ENCODE results near the gene AKR1B15. TPM values are rescaled to one million over a fixed set of nuclear protein-coding genes. Genes with fewer than 3 reads are reported as not detected.

AKR1B15 gene
- polyA plus RNA-seq, 3 donors = not detected

- Histone ChIP-seq H3K36me3 (replicated peaks in 1 of 2; ENCODE audit: control insufficient read depth in 1 of 2, insufficient read depth in 2 of 2, low read length in 2 of 2) (no peaks in the 10 kb centered on the region), H3K4me2 (replicated peaks; ENCODE audit: extremely low read depth, low read length, poor library complexity, severe bottlenecking) (no peak overlapping the region)
- no peak overlapping the region for H3K4me3 Mint-ChIP-seq
These were observed 39.9 kb upstream of the AKR1B15 start for GRCh38 chr7:134509010-134509409.

GRCh38 chr7:134510646-134511045, 38.3 kb upstream of the AKR1B15 start:
- Histone ChIP-seq H2AFZ (ENCODE audit: insufficient read depth, low read depth, low read length, poor library complexity, severe bottlenecking) (no peak overlapping the region), H3K4me3 (replicated peaks in 1 of 3; ENCODE audit: low read depth in 2 of 3, low read length in 3 of 3) (no peak overlapping the region), H3K4me2 (replicated peaks; ENCODE audit: extremely low read depth, low read length, poor library complexity, severe bottlenecking) (no peak overlapping the region), H3K27me3 (ENCODE audit: control insufficient read depth in 2 of 2, insufficient read depth in 2 of 2, low read length in 2 of 2) (no peaks in the 10 kb centered on the region), H3K9me3 (replicated peaks in 1 of 2; ENCODE audit: control insufficient read depth in 1 of 2, insufficient read depth in 1 of 2, low read length in 2 of 2) (no peaks in the 10 kb centered on the region), H3K4me1 (ENCODE audit: control insufficient read depth in 1 of 2, insufficient read depth in 2 of 2, low read length in 2 of 2) (no peaks in the 10 kb centered on the region), H3K9ac (ENCODE audit: insufficient read depth, low read length, poor library complexity, severe bottlenecking) (no peak overlapping the region), H3K79me2 (ENCODE audit: insufficient read depth, low read length) (no peaks in the 10 kb centered on the region), H3K27ac (ENCODE audit: low read depth in 1 of 2, low read length in 2 of 2) (no peak overlapping the region), H3K36me3 (replicated peaks in 1 of 2; ENCODE audit: control insufficient read depth in 1 of 2, insufficient read depth in 2 of 2, low read length in 2 of 2) (no peaks in the 10 kb centered on the region), H4K20me1 (ENCODE audit: insufficient read depth, low read length) (no peaks in the 10 kb centered on the region)
- no peak overlapping the region for H3K4me3 Mint-ChIP-seq
- WGBS (ENCODE audit: insufficient coverage) = 81% methylated on average over 5 of the region's 5 CpGs
- no peaks in the 10 kb centered on the region for H3K36me3 Mint-ChIP-seq
- H3K27me3 Mint-ChIP-seq (ENCODE audit: low read depth in 3 of 3) = peaks cover 3 to 14% (median 3%) of the 10 kb centered on the region in 3 donors
- no peak for DNase-seq
- intact Hi-C loops (cut with micrococcal nuclease) = loop anchor here in 1 of 2 donors (5.0 to 10.0 kb wide), 2 partner anchors 78 to 84 kb away; no protein-coding TSS in a partner anchor
- H3K4me1 Mint-ChIP-seq = peaks cover 6% of the 10 kb centered on the region
- no peak for TF ChIP-seq CTCF (IDR thresholded peaks at IDR 0.05)
- no peak overlapping the region for H3K27ac Mint-ChIP-seq
- H3K9me3 Mint-ChIP-seq = peaks cover 0 to 3% (median 0%) of the 10 kb centered on the region in 7 donors

More at GRCh38 chr7:134509010-134509409, 39.9 kb upstream of the AKR1B15 start:
- no peak overlapping the region for H3K27ac ChIP-seq (ENCODE audit: low read depth in 1 of 2, low read length in 2 of 2)
- no peaks in the 10 kb centered on the region for H4K20me1 ChIP-seq (ENCODE audit: insufficient read depth, low read length)
- Mint-ChIP-seq H3K27me3 (ENCODE audit: low read depth in 3 of 3) (peaks cover 2 to 8% (median 3%) of the 10 kb centered on the region in 3 donors), H3K4me1 (peaks cover 2% of the 10 kb centered on the region), H3K36me3 (no peaks in the 10 kb centered on the region), H3K9me3 (peaks cover 0 to 3% (median 0%) of the 10 kb centered on the region in 7 donors), H3K27ac (no peak overlapping the region)
- no peak overlapping the region for H2AFZ ChIP-seq (ENCODE audit: insufficient read depth, low read depth, low read length, poor library complexity, severe bottlenecking)
- DNase-seq = no peak
- no peak overlapping the region for H3K9ac ChIP-seq (ENCODE audit: insufficient read depth, low read length, poor library complexity, severe bottlenecking)
- no CpG with 5 or more reads among the region's 1 CpG for WGBS (ENCODE audit: insufficient coverage)
- no peaks in the 10 kb centered on the region for H3K4me1 ChIP-seq (ENCODE audit: control insufficient read depth in 1 of 2, insufficient read depth in 2 of 2, low read length in 2 of 2)
- H3K9me3 ChIP-seq (replicated peaks in 1 of 2; ENCODE audit: control insufficient read depth in 1 of 2, insufficient read depth in 1 of 2, low read length in 2 of 2) = no peaks in the 10 kb centered on the region
- no peaks in the 10 kb centered on the region for H3K79me2 ChIP-seq (ENCODE audit: insufficient read depth, low read length)
- no peaks in the 10 kb centered on the region for H3K27me3 ChIP-seq (ENCODE audit: control insufficient read depth in 2 of 2, insufficient read depth in 2 of 2, low read length in 2 of 2)
- TF ChIP-seq CTCF (IDR thresholded peaks at IDR 0.05) = no peak
- H3K4me3 ChIP-seq (replicated peaks in 1 of 3; ENCODE audit: low read depth in 2 of 3, low read length in 3 of 3) = no peak overlapping the region
- intact Hi-C loops (cut with micrococcal nuclease) = no loop called here

All from CD14-positive monocyte (primary cell).